ENCODE measurements around the gene MADD.

MADD gene

GRCh38 chr11:47268448-47269001, 1.4 kb upstream of the MADD start:
- peak overlapping the region; percentile 100 for H3K27ac Mint-ChIP-seq
- H3K4me3 Mint-ChIP-seq = peak overlapping the region; percentile 82
- DNase-seq = no peak
- no peaks in the 10 kb centered on the region for H3K27me3 Mint-ChIP-seq (ENCODE audit: low read depth, poor library complexity)
- no peaks in the 10 kb centered on the region for H3K9me3 Mint-ChIP-seq
- H3K4me1 Mint-ChIP-seq = peaks cover 62% of the 10 kb centered on the region
- TF ChIP-seq CTCF (IDR thresholded peaks at IDR 0.05) = no peak
- H3K36me3 Mint-ChIP-seq (ENCODE audit: low read depth) = peaks cover 11% of the 10 kb centered on the region

- Mint-ChIP-seq H3K27me3 (ENCODE audit: low read depth, poor library complexity) (no peaks in the 10 kb centered on the region), H3K4me1 (peaks cover 55% of the 10 kb centered on the region), H3K9me3 (no peaks in the 10 kb centered on the region), H3K36me3 (ENCODE audit: low read depth) (peaks cover 5% of the 10 kb centered on the region), H3K4me3 (peak overlapping the region; percentile 82), H3K27ac (peak overlapping the region; percentile 100)
- TF ChIP-seq CTCF (IDR thresholded peaks at IDR 0.05) = no peak
- DNase-seq = peak; percentile 88
These were observed 718 bp upstream of the MADD start for GRCh38 chr11:47269002-47269828.

GRCh38 chr11:47270331-47271271, 668 bp downstream of the MADD start:
- Mint-ChIP-seq H3K9me3 (no peaks in the 10 kb centered on the region), H3K27ac (no peak overlapping the region), H3K27me3 (ENCODE audit: low read depth, poor library complexity) (no peaks in the 10 kb centered on the region), H3K36me3 (ENCODE audit: low read depth) (peaks cover 11% of the 10 kb centered on the region), H3K4me1 (peaks cover 45% of the 10 kb centered on the region), H3K4me3 (peak overlapping the region; percentile 87)
- no peak for TF ChIP-seq CTCF (IDR thresholded peaks at IDR 0.05)
- DNase-seq = no peak

GRCh38 chr11:47271328-47271727, 1.4 kb downstream of the MADD start:
- no peak for TF ChIP-seq CTCF (IDR thresholded peaks at IDR 0.05)
- Mint-ChIP-seq H3K9me3 (no peaks in the 10 kb centered on the region), H3K36me3 (ENCODE audit: low read depth) (peaks cover 18% of the 10 kb centered on the region), H3K4me1 (peaks cover 45% of the 10 kb centered on the region), H3K27ac (no peak overlapping the region), H3K27me3 (ENCODE audit: low read depth, poor library complexity) (no peaks in the 10 kb centered on the region), H3K4me3 (peak overlapping the region; percentile 87)
- no peak for DNase-seq

- TF ChIP-seq CTCF (IDR thresholded peaks at IDR 0.05) = no peak
- DNase-seq = no peak
- H3K4me1 Mint-ChIP-seq = peaks cover 45% of the 10 kb centered on the region
- no peaks in the 10 kb centered on the region for H3K9me3 Mint-ChIP-seq
- H3K27me3 Mint-ChIP-seq (ENCODE audit: low read depth, poor library complexity) = no peaks in the 10 kb centered on the region
- peaks cover 26% of the 10 kb centered on the region for H3K36me3 Mint-ChIP-seq (ENCODE audit: low read depth)
- H3K27ac Mint-ChIP-seq = no peak overlapping the region
- H3K4me3 Mint-ChIP-seq = peak overlapping the region; percentile 87
These were observed 2.2 kb downstream of the MADD start for GRCh38 chr11:47271961-47272661.

Data from nephron progenitor cell (in vitro differentiated cells).